NCI-H345 treated with DMSO at 0.1 percent for 48 hours (cell line): Measurements from ENCODE around the gene ARHGDIB.

ENCODE experiments used
- DNase-seq: peaks from one replicate; lab custom pipeline; 2025; ENCODE audit not compliant: unreplicated experiment; lab: John Stamatoyannopoulos, UW

ARHGDIB gene

DNA sequence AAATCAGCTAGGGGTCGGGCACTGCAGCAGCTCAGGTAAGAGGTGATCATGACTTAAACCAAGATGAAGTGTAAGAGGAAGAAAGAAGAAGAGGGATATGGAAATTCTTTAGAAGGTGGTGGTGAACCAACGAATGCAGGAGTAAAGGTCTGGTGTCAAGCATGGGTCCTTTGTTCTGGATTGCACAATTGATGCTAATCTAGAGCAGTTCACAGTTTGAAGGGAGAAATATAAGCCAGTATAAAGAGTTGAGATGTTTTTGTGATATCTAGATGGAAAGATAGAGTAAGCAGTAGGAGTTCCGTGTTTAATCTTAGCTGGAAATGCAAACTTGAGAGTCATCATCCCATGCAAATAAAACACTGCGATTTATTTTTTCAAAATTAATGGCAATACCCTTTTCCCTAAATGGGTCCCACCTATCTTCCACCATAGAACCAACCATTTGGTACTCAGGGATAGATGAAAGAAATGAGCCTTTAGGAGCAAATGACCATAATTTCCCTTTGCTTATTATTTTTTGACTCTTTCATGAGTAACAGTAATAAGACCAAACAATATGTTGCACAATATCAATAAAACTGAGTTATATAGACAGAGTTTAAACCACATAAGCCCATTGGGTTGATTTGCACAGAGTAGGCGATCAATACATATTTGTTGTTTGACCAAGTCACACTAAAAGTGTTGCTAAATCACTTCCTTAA lies 60.7 kb downstream of the ARHGDIB start:
- DNase-seq, result no peak

DNA sequence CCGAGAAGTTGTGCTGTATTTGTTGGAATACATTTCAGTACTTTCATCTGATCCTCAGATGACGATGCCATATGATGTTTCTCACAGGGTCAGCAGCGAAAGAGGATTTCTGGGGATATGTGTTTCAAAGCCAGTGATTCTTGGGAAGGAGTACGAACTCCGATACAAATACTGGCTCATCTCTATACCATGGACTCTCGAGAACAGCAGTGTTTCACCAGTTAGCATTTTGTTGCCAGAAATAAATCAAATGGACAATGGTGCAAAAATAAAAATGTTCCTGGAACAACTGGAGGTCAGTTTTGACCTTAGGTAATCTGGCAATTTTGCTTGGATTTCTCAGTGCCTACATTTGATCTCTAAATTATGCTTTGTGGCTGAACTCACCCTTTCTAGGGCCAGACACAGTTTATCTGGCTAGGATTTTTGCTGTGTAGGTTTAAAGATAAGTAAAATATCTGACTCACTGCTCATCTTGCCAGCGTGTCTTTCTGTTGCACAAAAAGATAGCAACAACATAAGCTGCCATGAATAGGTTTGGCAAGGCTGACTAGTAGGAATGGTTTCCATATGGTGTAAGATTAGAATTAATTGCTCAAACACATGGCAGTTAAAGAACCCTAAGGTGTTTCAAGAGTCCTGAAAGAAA lies 64.8 kb downstream of the ARHGDIB start:
- no peak for DNase-seq

DNA sequence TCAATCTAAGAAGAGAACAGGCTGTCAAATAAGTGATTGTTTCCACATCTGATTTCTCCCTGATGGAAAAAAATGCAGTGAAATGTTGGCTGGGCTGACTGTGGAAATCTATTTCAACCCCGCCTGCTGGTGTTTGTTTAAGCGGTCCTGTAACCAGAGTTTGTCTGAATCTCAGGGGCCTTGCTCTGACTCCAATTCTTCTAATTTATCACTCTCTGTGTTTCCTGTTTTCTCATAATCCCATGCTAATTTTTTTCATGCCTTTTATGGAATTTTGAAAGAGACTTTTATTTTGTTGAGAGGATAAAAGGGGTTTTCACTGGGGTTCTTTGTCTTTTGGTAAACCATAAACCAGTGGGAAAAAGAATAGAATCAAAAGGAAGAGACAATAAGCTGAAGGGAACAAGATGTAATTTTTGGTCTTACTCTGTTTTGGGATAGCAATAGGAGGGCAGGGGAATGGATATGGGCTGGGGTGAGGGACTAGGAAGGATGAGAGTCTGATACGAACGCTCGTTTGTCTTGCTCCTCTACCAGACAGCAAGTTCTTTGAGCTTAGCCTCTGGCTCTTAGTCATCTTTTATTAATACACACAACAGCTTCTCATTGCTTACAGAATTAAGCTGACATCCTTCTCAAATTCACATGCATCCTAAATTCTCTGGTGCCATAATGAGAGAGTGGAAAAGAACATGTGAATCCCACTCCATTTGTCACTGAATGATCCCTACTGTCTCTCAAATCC lies 67.7 kb downstream of the ARHGDIB start:
- no peak for DNase-seq

GRCh38 chr12:14892726-14893505 lies 68.5 kb downstream of the ARHGDIB start:
- no peak for DNase-seq
